B cell (primary cell): ENCODE data around the gene TEDC1. TPM values are rescaled to one million over a fixed set of nuclear protein-coding genes. Genes with fewer than 3 reads are reported as not detected.

Source experiments
- ATAC-seq: fragments of 200-7000 bp; cut with Tn5 transposase; one replicate; pipeline ENCODE4 v1.10.0; 2021; ENCODE audit warnings: low read depth, mild to moderate bottlenecking, moderate number of reproducible peaks, moderate library complexity
- CTCF ChIA-PET: fragments of 350-600 bp; sonication (Branson Sonifier 250); formaldehyde crosslinking; loops from one replicate; lab custom pipeline; 2021; ENCODE audit warnings: antibody characterized with exemption, inconsistent platforms; lab: Charles Lee
- POLR2A ChIA-PET: fragments of 350-600 bp; sonication (Branson Sonifier 250); formaldehyde crosslinking; loops from one replicate; lab custom pipeline; 2021; ENCODE audit warnings: antibody characterized with exemption; lab: Charles Lee
- DNase-seq: peaks from one replicate; pipeline ENCODE4 v3.0.0; 2013
- H2AFZ ChIP-seq: 2 replicates; pipeline ENCODE4 v1.6.1; 2012; ENCODE audit warnings: mild to moderate bottlenecking, low read depth, low read length; ENCODE audit not compliant: insufficient read depth, poor library complexity, severe bottlenecking
- H3K27ac ChIP-seq, 2 donors: 1 replicate in 1 of 2; 2 replicates in 1 of 2; pipeline ENCODE4 v1.5.1; 2012 to 2013; ENCODE audit warnings: low read length in 2 of 2, mild to moderate bottlenecking in 2 of 2, moderate library complexity in 1 of 2
- H3K27me3 ChIP-seq, 4 experiments: fragments of 200-600 bp in 1 of 4; sonication (generic) in 1 of 4; replicated peaks in 1 of 4; 1 replicate in 2 of 4; 2 replicates in 2 of 4; pipeline versions ENCODE4 v1.6.1 to v1.7.0; 2013 to 2016; ENCODE audit warnings: low read length in 3 of 4, mild to moderate bottlenecking in 2 of 4, mixed read lengths in 1 of 4, moderate library complexity in 1 of 4; ENCODE audit not compliant: insufficient read depth in 4 of 4, control insufficient read depth in 3 of 4; ENCODE audit errors: control extremely low read depth in 1 of 4
- H3K36me3 ChIP-seq, 2 experiments: replicated peaks in 1 of 2; 1 replicate in 1 of 2; 2 replicates in 1 of 2; pipeline versions ENCODE4 v1.6.1 to v1.7.1; 2013; ENCODE audit warnings: low read length in 1 of 2; ENCODE audit not compliant: insufficient read depth in 2 of 2, control insufficient read depth in 1 of 2; ENCODE audit errors: control extremely low read depth in 1 of 2, extremely low read depth in 1 of 2
- H3K4me1 ChIP-seq, 2 donors: fragments of 200-600 bp in 1 of 2; sonication (generic) in 1 of 2; 1 replicate in 1 of 2; 2 replicates in 1 of 2; pipeline versions ENCODE4 v1.5.1 to v1.6.1; 2013 to 2017; ENCODE audit warnings: low read length in 2 of 2; ENCODE audit not compliant: control insufficient read depth in 2 of 2, insufficient read depth in 2 of 2
- H3K4me2 ChIP-seq: replicated peaks from 2 replicates; pipeline ENCODE3; 2012; ENCODE audit warnings: mild to moderate bottlenecking, low read depth, low read length; ENCODE audit not compliant: poor library complexity, severe bottlenecking
- H3K4me3 ChIP-seq, 5 experiments: fragments of 200-600 bp in 1 of 5; sonication (generic) in 1 of 5; 1 replicate in 3 of 5; 2 replicates in 2 of 5; pipeline versions ENCODE4 v1.5.1 to v1.7.0; 2011 to 2016; ENCODE audit warnings: low read length in 4 of 5, mild to moderate bottlenecking in 4 of 5, low read depth in 2 of 5, control low read depth in 1 of 5, moderate library complexity in 1 of 5; ENCODE audit not compliant: insufficient read depth in 1 of 5; ENCODE audit errors: control extremely low read depth in 1 of 5, extremely low read depth in 1 of 5
- H3K79me2 ChIP-seq: fragments of 200-600 bp; sonication (generic); one replicate; pipeline ENCODE4 v1.6.0; 2016; ENCODE audit warnings: low read length; ENCODE audit not compliant: control insufficient read depth, insufficient read depth
- H3K9ac ChIP-seq: fragments of 200-600 bp; sonication (generic); 2 replicates; pipeline ENCODE4 v1.6.1; 2017; ENCODE audit warnings: mild to moderate bottlenecking, low read length, moderate library complexity
- H3K9me3 ChIP-seq, 3 donors: one replicate each; pipeline versions ENCODE4 v1.6.1 to v1.7.1; 2013; ENCODE audit warnings: low read length in 2 of 3; ENCODE audit not compliant: control insufficient read depth in 2 of 3, insufficient read depth in 1 of 3; ENCODE audit errors: control extremely low read depth in 1 of 3
- H4K20me1 ChIP-seq: 2 replicates; pipeline ENCODE4 v1.6.0; 2012; ENCODE audit warnings: mild to moderate bottlenecking, low read length; ENCODE audit not compliant: insufficient read depth, control insufficient read depth, poor library complexity, severe bottlenecking
- H3K27ac Mint-ChIP-seq: one replicate; pipeline ENCODE4 v1.8.0; 2021; ENCODE audit warnings: mixed read lengths
- H3K27me3 Mint-ChIP-seq: one replicate; pipeline ENCODE4 v1.8.0; 2021; ENCODE audit warnings: mixed read lengths
- H3K4me1 Mint-ChIP-seq: one replicate; pipeline ENCODE4 v1.8.0; 2021; ENCODE audit warnings: mixed read lengths
- H3K4me3 Mint-ChIP-seq: one replicate; pipeline ENCODE4 v1.8.0; 2021; ENCODE audit warnings: mixed read lengths
- H3K9me3 Mint-ChIP-seq: one replicate; pipeline ENCODE4 v1.8.0; 2022; ENCODE audit warnings: mixed read lengths; ENCODE audit not compliant: insufficient read depth
- CTCF ChIP-seq: fragments of 200-600 bp; IDR thresholded peaks from one replicate; pipeline ENCODE4 v1.8.0; 2022; ENCODE audit warnings: antibody characterized with exemption, mild to moderate bottlenecking
- EZH2 ChIP-seq: IDR thresholded peaks from 2 replicates; pipeline ENCODE4 v1.6.1; 2012; ENCODE audit warnings: borderline replicate concordance, low read depth, mild to moderate bottlenecking, moderate library complexity, low read length; ENCODE audit not compliant: insufficient read depth, poor library complexity, severe bottlenecking
- whole genome bisulfite sequencing: methylation state at CpG from one replicate; pipeline ENCODE4 v1.1.5; 2013; ENCODE audit warnings: missing lambda C conversion rate; ENCODE audit not compliant: insufficient coverage; 5-methylcytosine and 5-hydroxymethylcytosine counted together
- intact Hi-C: fragments of 100-400 bp; cut with micrococcal nuclease; formaldehyde crosslinking; loops from one replicate; pipeline ENCODE4 v1.10.0; 2022
- polyA plus RNA-seq: library from polyadenylated mRNA; depleted of rRNA; stranded (reverse); fragments of >200 nt; gene quantifications from 2 replicates; pipeline ENCODE4 v1.2.3, GENCODE V29; 2012
- total RNA-seq, 2 donors: library from RNA; stranded (reverse); fragments of 120-200 nt in 1 of 2; gene quantifications; 1 replicate in 1 of 2; 2 replicates in 1 of 2; pipeline versions ENCODE4 v1.2.3 to v1.2.4, GENCODE V29; 2013 to 2022

The TEDC1 gene
- total and polyA plus RNA-seq, 2 donors (not counting 1 experiment from before 2014, with no cell fraction given) = 19.7 to 22.2 TPM

- Histone ChIP-seq H3K9me3 (peaks cover 0 to 4% (median 0%) of the 10 kb centered on the region in 3 donors), H2AFZ (no peak overlapping the region), H3K27ac (peak overlapping the region; percentile 93 to 99), H3K36me3 (peaks cover 0 to 2% of the 10 kb centered on the region in 2 experiments), H4K20me1 (peaks cover 8% of the 10 kb centered on the region), H3K9ac (no peak overlapping the region), H3K27me3 (peaks cover 0 to 3% (median 0%) of the 10 kb centered on the region in 4 experiments), H3K4me2 (no peak overlapping the region), H3K79me2 (peaks cover 1% of the 10 kb centered on the region), H3K4me3 (no peak overlapping the region), H3K4me1 (peaks cover 57 to 84% of the 10 kb centered on the region in 2 donors)
- no peak for ATAC-seq
- no peak for TF ChIP-seq CTCF
- no peak for TF ChIP-seq EZH2
- Mint-ChIP-seq H3K9me3 (no peaks in the 10 kb centered on the region), H3K27me3 (no peaks in the 10 kb centered on the region), H3K27ac (peak overlapping the region; percentile 100), H3K4me3 (no peak overlapping the region), H3K4me1 (peaks cover 68% of the 10 kb centered on the region)
- intact Hi-C loops = loop anchor here (10.0 kb wide), 1 partner anchor 419 kb away; the partner anchor contains the start of gene GPR132
- POLR2A ChIA-PET = interaction anchor here (0.5 to 1.0 kb wide), 2 partner anchors 113 to 415 kb away, joined by 3 to 5 read pairs; no protein-coding TSS in a partner anchor
- peak; percentile 42 for DNase-seq
- WGBS = 86% methylated on average over 15 of the region's 18 CpGs
- CTCF ChIA-PET = interaction anchor here (1.1 kb wide), 1 partner anchor 438 kb away, joined by 3 read pairs; no protein-coding TSS in a partner anchor
Measured at GRCh38 chr14:105483300-105484068, 7.6 kb upstream of the TEDC1 start.
